ENCODE data around the gene WWOX.
A peak's percentile ranks its signal among the peaks of the same experiment; 100 is the strongest.
"Not testable (repeated sequence)": the region's sequence is repeated elsewhere in the genome, so short reads cannot be mapped to it uniquely, and the experiment has no call there.

Gene WWOX

DNA sequence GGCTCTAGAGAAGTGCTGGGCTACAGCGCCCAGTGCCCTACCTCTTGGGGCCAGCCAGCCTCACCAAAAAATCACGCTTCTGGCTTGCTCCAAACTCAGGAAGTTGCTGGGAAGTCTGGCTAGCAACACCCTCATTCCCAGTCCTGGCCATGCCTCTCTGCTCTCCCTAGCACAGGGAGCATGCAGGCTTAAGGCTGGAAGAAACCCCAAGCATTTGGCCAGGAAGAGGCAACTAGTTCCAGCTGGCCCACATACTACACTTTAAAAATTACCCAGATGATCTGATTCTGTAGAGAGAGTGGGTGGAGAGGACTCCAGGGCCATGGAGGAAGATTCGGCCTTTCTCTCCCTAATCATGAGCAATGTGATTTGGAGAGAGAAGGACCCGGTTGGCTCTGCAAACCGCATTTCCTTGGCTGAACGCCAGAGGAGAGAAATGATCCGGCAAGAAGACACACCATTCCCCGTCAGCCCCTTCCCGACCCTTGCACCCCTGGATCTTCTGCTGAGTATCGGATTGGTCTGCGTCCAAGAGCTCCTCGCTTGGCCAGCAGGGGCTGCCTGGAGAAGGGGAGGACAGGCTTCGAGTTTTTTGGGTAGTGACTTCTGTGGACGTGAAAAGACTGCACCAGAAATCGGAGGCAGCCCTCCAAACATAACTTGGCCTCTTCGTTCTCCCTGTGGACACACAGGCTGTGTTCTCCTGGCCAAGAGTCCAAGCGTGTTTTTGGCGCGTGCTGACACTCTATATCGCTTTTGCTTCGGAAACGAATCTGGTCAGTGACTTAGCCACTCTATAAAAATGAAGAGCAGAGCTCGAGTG, 406.3 kb downstream of the WWOX start:
- TF ChIP-seq TAF1 (IDR thresholded peaks at IDR 0.05; ENCODE audit: low read depth, low read length) (no peak), POLR2AphosphoS5 (IDR thresholded peaks at IDR 0.05; ENCODE audit: low read depth, low read length) (no peak), POU2F2 (IDR thresholded peaks at IDR 0.05; ENCODE audit: low read depth, low read length) (no peak), PAX5 (IDR thresholded peaks at IDR 0.05; ENCODE audit: insufficient read depth, low read length, severe bottlenecking) (no peak), POLR2A (IDR thresholded peaks at IDR 0.05; ENCODE audit: low read depth, low read length) (no peak), SPI1 (IDR thresholded peaks at IDR 0.05; ENCODE audit: low read depth, low read length) (no peak)
- DNase-seq (ENCODE audit: insufficient read length, low spot score), result no peak
- FAIRE-seq, result no peak

DNA sequence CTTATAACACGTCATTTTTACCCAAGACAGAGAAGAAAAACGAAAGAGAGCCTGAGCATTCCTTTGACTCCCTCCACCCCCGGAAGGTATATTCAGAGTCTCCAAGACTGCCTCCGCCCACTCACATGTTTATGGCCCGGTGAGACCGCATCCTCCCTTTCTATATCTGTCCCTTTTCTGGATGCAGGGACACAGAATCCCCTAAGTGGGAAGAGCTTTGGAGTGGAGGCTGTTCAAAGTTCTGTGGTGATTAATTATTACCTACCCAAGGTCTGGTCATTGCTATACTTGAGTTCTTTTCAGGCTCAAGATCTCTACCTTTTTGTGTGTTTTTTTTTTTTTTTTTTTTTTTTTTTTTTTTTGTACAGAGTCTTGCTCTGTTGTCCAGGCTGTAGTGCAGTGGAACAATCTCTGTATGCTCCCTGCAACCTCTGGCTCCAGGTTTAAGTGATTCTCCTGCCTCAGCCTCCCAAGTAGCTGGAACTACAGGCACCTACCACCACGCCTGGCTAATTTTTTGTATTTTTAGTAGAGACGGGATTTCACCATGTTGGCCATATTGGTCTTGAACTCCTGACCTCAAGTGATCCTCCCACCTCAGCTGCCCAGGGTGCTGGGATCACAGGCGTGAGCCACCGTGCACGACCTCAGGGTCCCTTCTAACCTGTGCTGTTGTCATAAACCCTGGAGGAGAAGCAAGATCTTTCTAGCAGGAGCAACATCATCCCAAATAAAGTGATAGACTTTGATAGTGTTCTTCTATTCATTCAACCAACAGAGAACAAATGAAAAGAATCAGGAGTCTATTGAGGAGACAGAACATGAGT, 407.1 kb downstream of the WWOX start:
- FAIRE-seq, result no peak
- no peak for DNase-seq (ENCODE audit: insufficient read length, low spot score)
- TF ChIP-seq POLR2A (IDR thresholded peaks at IDR 0.05; ENCODE audit: low read depth, low read length) (no peak), SPI1 (IDR thresholded peaks at IDR 0.05; ENCODE audit: low read depth, low read length) (no peak), POU2F2 (IDR thresholded peaks at IDR 0.05; ENCODE audit: low read depth, low read length) (no peak), PAX5 (IDR thresholded peaks at IDR 0.05; ENCODE audit: insufficient read depth, low read length, severe bottlenecking) (no peak), TAF1 (IDR thresholded peaks at IDR 0.05; ENCODE audit: low read depth, low read length) (no peak), POLR2AphosphoS5 (IDR thresholded peaks at IDR 0.05; ENCODE audit: low read depth, low read length) (no peak)

DNA sequence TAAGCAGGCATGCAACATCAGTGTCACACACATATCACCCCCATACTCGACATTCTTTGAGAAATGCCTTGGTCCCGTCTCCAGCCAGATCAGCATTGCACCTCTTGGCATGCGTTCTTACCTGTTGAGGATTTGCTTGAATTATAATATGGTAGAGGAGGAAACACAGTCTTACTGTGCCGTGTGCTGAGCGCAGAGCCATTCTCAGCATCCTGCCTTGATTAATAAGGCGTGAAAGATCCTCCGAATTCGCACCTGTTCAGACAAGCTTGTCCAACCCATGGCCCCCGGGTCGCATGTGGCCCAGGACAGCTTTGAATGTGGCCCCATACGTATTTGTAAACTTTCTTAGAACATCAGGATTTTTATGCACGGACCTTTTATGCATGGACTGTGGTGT, 408.1 kb downstream of the WWOX start:
- TF ChIP-seq POLR2AphosphoS5 (IDR thresholded peaks at IDR 0.05; ENCODE audit: low read depth, low read length), result no peak
- TF ChIP-seq TAF1 (IDR thresholded peaks at IDR 0.05; ENCODE audit: low read depth, low read length), result no peak
- no peak for TF ChIP-seq POU2F2 (IDR thresholded peaks at IDR 0.05; ENCODE audit: low read depth, low read length)
- TF ChIP-seq SPI1 (IDR thresholded peaks at IDR 0.05; ENCODE audit: low read depth, low read length), result no peak
- TF ChIP-seq PAX5 (IDR thresholded peaks at IDR 0.05; ENCODE audit: insufficient read depth, low read length, severe bottlenecking), result no peak
- no peak for TF ChIP-seq POLR2A (IDR thresholded peaks at IDR 0.05; ENCODE audit: low read depth, low read length)
- DNase-seq (ENCODE audit: insufficient read length, low spot score) (no peak), FAIRE-seq (no peak)

DNA sequence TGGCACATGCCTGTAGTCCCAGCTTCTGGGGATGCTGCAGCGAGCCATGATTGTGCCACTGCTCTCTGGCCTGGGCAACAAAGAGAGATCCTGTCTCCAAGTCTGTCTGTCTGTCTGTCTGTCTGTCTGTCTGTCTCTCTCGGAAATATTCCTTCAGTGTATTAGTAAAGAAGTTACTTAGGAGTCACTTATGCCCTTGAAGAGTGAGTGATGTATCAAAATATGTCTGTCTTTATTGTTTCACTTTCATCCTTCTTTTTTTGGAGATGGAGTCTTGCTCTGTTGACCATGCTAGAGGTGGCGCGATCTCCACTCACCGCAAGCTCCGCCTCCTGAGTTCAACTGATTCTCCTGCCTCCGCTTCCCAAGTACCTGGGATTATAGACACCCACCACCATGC, 410.5 kb downstream of the WWOX start:
- DNase-seq (ENCODE audit: insufficient read length, low spot score) (no peak), FAIRE-seq (peak; percentile 52)
- TF ChIP-seq POLR2A (IDR thresholded peaks at IDR 0.05; ENCODE audit: low read depth, low read length) (no peak), SPI1 (IDR thresholded peaks at IDR 0.05; ENCODE audit: low read depth, low read length) (no peak), PAX5 (IDR thresholded peaks at IDR 0.05; ENCODE audit: insufficient read depth, low read length, severe bottlenecking) (no peak), POU2F2 (IDR thresholded peaks at IDR 0.05; ENCODE audit: low read depth, low read length) (no peak), POLR2AphosphoS5 (IDR thresholded peaks at IDR 0.05; ENCODE audit: low read depth, low read length) (no peak), TAF1 (IDR thresholded peaks at IDR 0.05; ENCODE audit: low read depth, low read length) (no peak)

DNA sequence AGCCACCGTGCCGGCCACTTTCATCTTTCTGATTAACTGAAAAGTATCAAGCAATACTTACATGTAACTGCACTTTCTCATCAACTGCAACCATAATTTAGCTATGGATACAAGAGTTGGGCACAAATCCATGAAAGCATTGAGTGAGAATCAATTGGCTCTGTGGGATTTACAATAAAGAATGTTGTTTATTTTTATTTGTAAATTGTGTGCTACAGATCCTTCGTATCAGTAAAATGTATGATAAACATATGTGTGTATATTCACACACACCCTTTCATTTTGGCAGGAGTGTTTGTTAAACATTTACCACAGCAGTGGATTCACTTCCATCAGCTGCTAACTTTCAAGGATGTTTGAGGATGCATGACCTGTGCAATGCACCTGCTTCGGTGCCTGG, 411.0 kb downstream of the WWOX start:
- no peak for DNase-seq (ENCODE audit: insufficient read length, low spot score)
- no peak for FAIRE-seq
- TF ChIP-seq PAX5 (IDR thresholded peaks at IDR 0.05; ENCODE audit: insufficient read depth, low read length, severe bottlenecking), result no peak
- TF ChIP-seq POLR2AphosphoS5 (IDR thresholded peaks at IDR 0.05; ENCODE audit: low read depth, low read length), result no peak
- no peak for TF ChIP-seq POU2F2 (IDR thresholded peaks at IDR 0.05; ENCODE audit: low read depth, low read length)
- TF ChIP-seq POLR2A (IDR thresholded peaks at IDR 0.05; ENCODE audit: low read depth, low read length), result no peak
- TF ChIP-seq TAF1 (IDR thresholded peaks at IDR 0.05; ENCODE audit: low read depth, low read length), result no peak
- no peak for TF ChIP-seq SPI1 (IDR thresholded peaks at IDR 0.05; ENCODE audit: low read depth, low read length)

DNA sequence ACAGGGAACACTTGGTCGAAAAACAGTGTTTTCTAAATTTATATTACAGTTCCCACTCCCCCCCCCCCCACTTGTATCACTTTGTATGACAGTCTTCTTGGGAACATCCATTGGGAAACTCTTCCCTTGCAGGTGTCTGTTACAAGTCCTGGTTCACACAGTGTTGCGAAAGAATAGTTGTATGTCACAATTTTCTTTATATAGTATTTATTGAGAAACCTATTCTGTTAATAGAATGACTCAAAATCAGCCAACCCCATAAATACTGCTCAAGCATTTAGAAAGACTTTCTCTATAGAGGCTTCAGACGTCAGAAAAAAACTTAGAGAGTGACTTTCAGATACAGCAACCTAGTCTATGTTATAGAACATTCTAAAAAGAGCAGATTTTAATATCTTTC, 414.4 kb downstream of the WWOX start:
- FAIRE-seq (no peak), DNase-seq (ENCODE audit: insufficient read length, low spot score) (no peak)
- TF ChIP-seq SPI1 (IDR thresholded peaks at IDR 0.05; ENCODE audit: low read depth, low read length) (no peak), POLR2A (IDR thresholded peaks at IDR 0.05; ENCODE audit: low read depth, low read length) (no peak), PAX5 (IDR thresholded peaks at IDR 0.05; ENCODE audit: insufficient read depth, low read length, severe bottlenecking) (no peak), POU2F2 (IDR thresholded peaks at IDR 0.05; ENCODE audit: low read depth, low read length) (no peak), POLR2AphosphoS5 (IDR thresholded peaks at IDR 0.05; ENCODE audit: low read depth, low read length) (no peak), TAF1 (IDR thresholded peaks at IDR 0.05; ENCODE audit: low read depth, low read length) (no peak)

DNA sequence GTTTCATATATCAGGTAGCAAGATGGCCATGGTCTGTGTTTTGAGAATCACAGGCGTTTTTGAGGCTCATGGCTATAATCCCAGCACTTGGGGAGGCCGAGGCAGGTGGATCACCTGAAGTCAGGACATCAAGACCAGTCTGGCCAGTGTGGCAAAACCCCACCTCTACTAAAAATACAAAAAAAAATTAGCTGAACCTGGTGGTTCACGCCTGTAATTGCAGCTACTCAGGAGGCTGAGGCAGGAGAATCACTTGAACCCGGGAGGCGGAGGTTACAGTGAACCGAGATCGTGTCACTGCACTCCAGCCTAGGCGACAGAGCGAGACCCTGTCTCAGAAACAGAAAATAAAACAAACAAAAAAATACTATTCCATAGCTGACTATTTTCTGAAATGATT, 415.4 kb downstream of the WWOX start:
- DNase-seq (ENCODE audit: insufficient read length, low spot score); FAIRE-seq: not testable (repeated sequence)

DNA sequence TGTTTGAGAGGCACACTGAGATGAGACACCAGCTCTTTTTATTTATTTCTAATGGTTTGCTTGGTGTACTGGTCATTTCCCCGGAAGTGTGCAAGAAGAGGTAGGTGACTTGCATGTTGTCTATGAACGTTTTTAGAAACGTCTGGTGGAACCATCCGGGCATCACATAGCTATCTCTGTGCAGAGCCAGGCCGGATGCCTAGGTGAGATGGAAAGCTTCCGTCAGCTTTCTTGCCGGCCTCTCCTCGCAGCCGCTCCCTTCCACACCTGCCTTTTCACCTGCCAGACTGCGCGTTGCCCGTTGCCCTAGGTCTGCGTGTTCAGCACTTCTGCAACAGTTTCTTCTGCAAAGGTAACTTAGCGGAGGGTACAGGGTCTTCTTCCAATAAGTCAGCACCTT, 416.0 kb downstream of the WWOX start:
- FAIRE-seq (no peak), DNase-seq (ENCODE audit: insufficient read length, low spot score) (no peak)
- TF ChIP-seq TAF1 (IDR thresholded peaks at IDR 0.05; ENCODE audit: low read depth, low read length), result no peak
- TF ChIP-seq POU2F2 (IDR thresholded peaks at IDR 0.05; ENCODE audit: low read depth, low read length), result no peak
- TF ChIP-seq POLR2A (IDR thresholded peaks at IDR 0.05; ENCODE audit: low read depth, low read length), result no peak
- TF ChIP-seq POLR2AphosphoS5 (IDR thresholded peaks at IDR 0.05; ENCODE audit: low read depth, low read length), result no peak
- TF ChIP-seq SPI1 (IDR thresholded peaks at IDR 0.05; ENCODE audit: low read depth, low read length), result no peak

DNA sequence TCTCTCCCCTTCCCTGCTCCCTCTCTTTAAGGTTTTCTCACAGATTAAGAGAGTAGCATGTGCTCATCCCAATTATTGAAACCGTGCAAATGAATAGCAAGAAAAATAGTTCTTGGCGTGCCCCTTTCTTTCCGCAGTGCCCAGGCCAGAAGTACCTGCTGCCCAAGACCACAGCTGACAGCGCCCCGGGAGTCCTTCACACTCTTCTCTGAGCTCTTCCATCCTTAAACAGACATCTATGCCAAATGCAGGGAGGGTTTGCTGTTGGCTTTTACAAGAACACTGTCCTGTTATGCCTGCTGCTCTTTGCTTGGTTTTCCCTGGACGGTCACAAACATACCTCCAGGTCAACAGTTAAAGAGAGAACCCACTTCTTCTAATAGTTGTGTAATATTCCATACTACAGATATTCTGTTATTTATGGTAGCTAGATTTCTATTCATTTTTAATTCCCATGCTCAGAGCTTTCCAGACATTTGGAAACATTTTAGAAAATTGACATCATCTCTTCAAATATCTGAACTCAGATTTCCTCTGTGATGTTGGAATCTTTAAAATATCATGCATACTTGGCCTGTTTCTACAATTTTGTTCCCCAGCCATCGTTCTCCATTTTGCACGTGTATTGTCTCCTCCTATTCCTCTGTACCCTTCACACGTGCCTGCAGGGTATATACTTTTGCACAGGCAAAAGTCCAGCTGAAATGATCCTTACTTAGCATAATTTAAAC, 416.7 kb downstream of the WWOX start:
- TF ChIP-seq POLR2AphosphoS5 (IDR thresholded peaks at IDR 0.05; ENCODE audit: low read depth, low read length) (no peak), SPI1 (IDR thresholded peaks at IDR 0.05; ENCODE audit: low read depth, low read length) (no peak), POLR2A (IDR thresholded peaks at IDR 0.05; ENCODE audit: low read depth, low read length) (no peak), POU2F2 (IDR thresholded peaks at IDR 0.05; ENCODE audit: low read depth, low read length) (no peak), PAX5 (IDR thresholded peaks at IDR 0.05; ENCODE audit: insufficient read depth, low read length, severe bottlenecking) (no peak), TAF1 (IDR thresholded peaks at IDR 0.05; ENCODE audit: low read depth, low read length) (no peak)
- DNase-seq (ENCODE audit: insufficient read length, low spot score) (no peak), FAIRE-seq (no peak)

Data from GM12891 (cell line).